HCT116 (cell line): Measurements from ENCODE around the gene FOXO3. TPM values are rescaled to one million over a fixed set of nuclear protein-coding genes. Genes with fewer than 3 reads are reported as not detected.

ENCODE experiments used
- ATAC-seq: fragments of 200-7000 bp; cut with Tn5 transposase; 2 replicates; pipeline ENCODE4 v1.9.1; 2020; ENCODE audit warnings: mild to moderate bottlenecking, moderate library complexity
- BruUV-seq: library from RNA; stranded (reverse); fragments of 400-500 nt; replicated peaks from 2 replicates; lab custom pipeline; 2021; lab: Mats Ljungman, UMichigan
- CTCF ChIA-PET: fragments of 300-600 bp; sonication (Branson Sonifier 250); formaldehyde crosslinking; loops from one replicate; lab custom pipeline; 2021; ENCODE audit warnings: antibody characterized with exemption; lab: Charles Lee
- POLR2A ChIA-PET: fragments of 300-600, 350-600 bp; sonication (Branson Sonifier 250); formaldehyde crosslinking; loops from one replicate; lab custom pipeline; 2021; ENCODE audit warnings: antibody characterized with exemption; lab: Charles Lee
- RAD21 ChIA-PET, 2 experiments: fragments of 300-600 bp; sonication (Branson Sonifier 250); formaldehyde crosslinking; loops; one replicate each; lab custom pipeline; 2023; ENCODE audit warnings: low total read pairs in 2 of 2; ENCODE audit not compliant: uncharacterized antibody in 2 of 2, unreplicated experiment in 2 of 2, low non-redundant PET in 1 of 2; lab: Charles Lee
- DNase-seq: peaks from one replicate; pipeline ENCODE4 v3.0.0-alpha.2; 2010; ENCODE audit warnings: low read depth, low spot score
- H2AFZ ChIP-seq: fragments of 200-600 bp; shearing (Covaris generic), sonication (generic); 2 replicates; pipeline ENCODE4 v1.6.1; 2017; ENCODE audit warnings: low read depth, mixed run types, mixed read lengths, antibody characterized with exemption, low read length; ENCODE audit not compliant: poor library complexity, severe bottlenecking
- H3K27ac ChIP-seq: 2 replicates; pipeline ENCODE4 v1.5.1; 2012; ENCODE audit warnings: low read depth, low read length
- H3K27me3 ChIP-seq: fragments of 200-600 bp; sonication (generic); 2 replicates; pipeline ENCODE4 v1.6.1; 2016; ENCODE audit warnings: mixed run types, low read length, mixed read lengths; ENCODE audit not compliant: insufficient read depth
- H3K36me3 ChIP-seq, 2 experiments: fragments of 200-500 bp in 1 of 2; fragments of 200-600 bp in 1 of 2; sonication (Bioruptor generic) in 1 of 2; sonication (generic) in 1 of 2; 2 replicates each; pipeline versions ENCODE4 v1.5.1 to v1.6.1; 2014 to 2016; ENCODE audit warnings: low read length in 2 of 2, inconsistent platforms in 1 of 2, mixed read lengths in 1 of 2, mixed run types in 1 of 2; ENCODE audit not compliant: insufficient read depth in 2 of 2, control insufficient read depth in 1 of 2
- H3K4me1 ChIP-seq, 2 experiments: fragments of 200-600 bp in 1 of 2; sonication (generic) in 1 of 2; 2 replicates each; pipeline versions ENCODE4 v1.5.1 to v1.6.1; 2012 to 2017; ENCODE audit warnings: low read length in 2 of 2, inconsistent platforms in 1 of 2, mild to moderate bottlenecking in 1 of 2, mixed read lengths in 1 of 2, mixed run types in 1 of 2, moderate library complexity in 1 of 2; ENCODE audit not compliant: insufficient read depth in 2 of 2, control insufficient read depth in 1 of 2
- H3K4me2 ChIP-seq: fragments of 200-600 bp; sonication (generic); 2 replicates; pipeline ENCODE4 v1.6.1; 2017; ENCODE audit warnings: mixed run types, low read length, mixed read lengths
- H3K4me3 ChIP-seq, 2 experiments: fragments of 200-600 bp in 1 of 2; sonication (generic) in 1 of 2; replicated peaks in 1 of 2; 2 replicates each; pipeline ENCODE4 v1.5.1; 2011 to 2016; ENCODE audit warnings: low read length in 2 of 2, control low read depth in 1 of 2, low read depth in 1 of 2, mild to moderate bottlenecking in 1 of 2, mixed read lengths in 1 of 2, mixed run types in 1 of 2
- H3K79me2 ChIP-seq: fragments of 200-600 bp; sonication (generic); 2 replicates; pipeline ENCODE4 v1.6.1; 2017; ENCODE audit warnings: mild to moderate bottlenecking, mixed run types, low read length, moderate library complexity, mixed read lengths; ENCODE audit not compliant: insufficient read depth
- H3K9ac ChIP-seq: fragments of 200-600 bp; sonication (generic); 2 replicates; pipeline ENCODE4 v1.6.1; 2016; ENCODE audit warnings: low read length, mixed read lengths
- H3K9me2 ChIP-seq: fragments of 200-600 bp; sonication (generic), shearing (Covaris generic); 2 replicates; pipeline ENCODE4 v1.6.1; 2017; ENCODE audit warnings: mixed run types, mild to moderate bottlenecking, moderate library complexity; ENCODE audit not compliant: insufficient read depth
- H3K9me3 ChIP-seq, 2 experiments: fragments of 200-500 bp in 1 of 2; fragments of 200-600 bp in 1 of 2; sonication (Bioruptor generic) in 1 of 2; sonication (generic) in 1 of 2; 2 replicates each; pipeline ENCODE4 v1.6.1; 2014 to 2017; ENCODE audit warnings: low read length in 2 of 2, mixed read lengths in 2 of 2, inconsistent platforms in 1 of 2, low read depth in 1 of 2, mild to moderate bottlenecking in 1 of 2, mixed run types in 1 of 2, moderate library complexity in 1 of 2; ENCODE audit not compliant: control insufficient read depth in 1 of 2, insufficient read depth in 1 of 2
- H4K20me1 ChIP-seq: fragments of 200-600 bp; sonication (generic), shearing (Covaris generic); 2 replicates; pipeline ENCODE4 v1.6.1; 2017; ENCODE audit warnings: mixed run types, mild to moderate bottlenecking, moderate library complexity; ENCODE audit not compliant: insufficient read depth
- ATF3 ChIP-seq: IDR thresholded peaks from 2 replicates; pipeline ENCODE4 v1.6.1; 2012
- CBX3 ChIP-seq: IDR thresholded peaks from 2 replicates; pipeline ENCODE4 v1.6.1; 2012; ENCODE audit warnings: low read depth
- CEBPB ChIP-seq: IDR thresholded peaks from 2 replicates; pipeline ENCODE4 v1.6.1; 2012; ENCODE audit warnings: low read depth
- EGR1 ChIP-seq: IDR thresholded peaks from 2 replicates; pipeline ENCODE4 v1.6.1; 2012; ENCODE audit warnings: low read depth
- EZH2 ChIP-seq: fragments of 200-600 bp; sonication (generic); IDR thresholded peaks from 2 replicates; pipeline ENCODE4 v1.6.1; 2017; ENCODE audit warnings: antibody characterized with exemption, mixed run types
- EZH2phosphoT487 ChIP-seq: fragments of 200-600 bp; IDR thresholded peaks from 2 replicates; pipeline ENCODE4 v1.6.1; 2018; ENCODE audit warnings: antibody characterized with exemption, borderline replicate concordance
- FOSL1 ChIP-seq: IDR thresholded peaks from 2 replicates; pipeline ENCODE4 v1.6.1; 2012; ENCODE audit warnings: low read depth
- JUND ChIP-seq: IDR thresholded peaks from 2 replicates; pipeline ENCODE4 v1.6.1; 2012
- POLR2AphosphoS5 ChIP-seq: IDR thresholded peaks from 2 replicates; pipeline ENCODE4 v1.6.1; 2011; ENCODE audit warnings: mild to moderate bottlenecking, low read depth, low read length, moderate library complexity
- RAD21 ChIP-seq: IDR thresholded peaks from 2 replicates; pipeline ENCODE4 v1.6.1; 2012; ENCODE audit warnings: low read depth, mild to moderate bottlenecking
- REST ChIP-seq: IDR thresholded peaks from 2 replicates; pipeline ENCODE4 v1.6.1; 2012; ENCODE audit warnings: low read depth
- SRF ChIP-seq: IDR thresholded peaks from 2 replicates; pipeline ENCODE4 v1.6.1; 2012; ENCODE audit warnings: low read depth
- TCF7L2 ChIP-seq: IDR thresholded peaks from 2 replicates; pipeline ENCODE4 v1.7.0; 2011; ENCODE audit warnings: borderline replicate concordance, inconsistent platforms; ENCODE audit not compliant: insufficient read depth, insufficient read length; ENCODE audit errors: extremely low read depth
- YY1 ChIP-seq: IDR thresholded peaks from 2 replicates; pipeline ENCODE4 v1.6.1; 2011; ENCODE audit warnings: low read length, low read depth, moderate library complexity, mild to moderate bottlenecking; ENCODE audit not compliant: insufficient replicate concordance; ENCODE audit errors: extremely low read depth
- ZFX ChIP-seq: fragments of 450-650 bp; IDR thresholded peaks from 2 replicates; pipeline ENCODE4 v1.6.1; 2017
- ZNF274 ChIP-seq: fragments of 200-500 bp; sonication (Bioruptor generic); IDR thresholded peaks from 2 replicates; pipeline ENCODE4 v1.6.1; 2014; ENCODE audit warnings: mild to moderate bottlenecking, low read depth, low read length, inconsistent platforms
- intact Hi-C: fragments of 100-400 bp; cut with micrococcal nuclease; formaldehyde crosslinking; loops from 2 replicates; pipeline ENCODE4 v1.10.0; 2022
- total RNA-seq: library from RNA; stranded (reverse); gene quantifications from one replicate; pipeline ENCODE4 v1.2.1, GENCODE V29; 2021; ENCODE audit not compliant: unreplicated experiment
- TF ChIP-seq, protein P1 (sequence below), 3 experiments: fragments of 200-600 bp in 1 of 3; sonication (generic) in 1 of 3; IDR thresholded peaks in 2 of 3; conservative IDR thresholded peaks in 1 of 3; 2 replicates each; pipeline ENCODE4 v1.5.1; 2012 to 2017; ENCODE audit warnings: low read depth in 2 of 3, low read length in 2 of 3, antibody characterized with exemption in 1 of 3, borderline replicate concordance in 1 of 3, control low read depth in 1 of 3, mild to moderate bottlenecking in 1 of 3, mixed read lengths in 1 of 3, mixed run types in 1 of 3, moderate library complexity in 1 of 3; ENCODE audit not compliant: insufficient read depth in 1 of 3
- TF ChIP-seq, protein P2 (sequence below): IDR thresholded peaks from 2 replicates; pipeline ENCODE4 v1.6.1; 2012

Gene FOXO3
- total RNA-seq, 1 experiment from 2014 or later: 40.0 TPM

DNA sequence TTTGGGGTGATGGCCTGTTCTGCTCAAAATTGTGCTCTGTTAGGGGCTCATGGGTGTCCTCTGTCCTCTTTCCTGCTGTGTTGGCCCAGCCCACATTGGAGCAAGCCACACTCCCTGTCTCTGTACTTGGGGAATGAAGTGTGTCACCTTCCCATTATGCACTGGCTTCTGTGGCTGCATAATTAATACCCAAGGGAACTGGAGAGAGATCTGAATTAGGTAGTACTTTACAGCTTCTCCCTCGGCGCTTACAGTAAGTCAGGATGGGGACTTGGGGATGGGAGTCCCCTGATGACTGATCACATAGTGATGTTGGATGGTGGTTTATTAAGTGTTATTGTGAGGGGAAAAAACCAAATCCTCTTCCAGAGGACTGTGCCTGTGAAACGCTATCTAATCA lies 116.6 kb downstream of the FOXO3 start:
- intact Hi-C loops: no loop called here
- CTCF ChIA-PET: no interaction called here
- POLR2A ChIA-PET: no interaction called here
- TF ChIP-seq YY1 (no peak), CBX3 (no peak), ZNF274 (no peak), SRF (no peak), EZH2phosphoT487 (no peak), RAD21 (no peak), REST (no peak), EZH2 (no peak), JUND (no peak), ZFX (no peak), TCF7L2 (no peak), FOSL1 (no peak), CEBPB (no peak), POLR2AphosphoS5 (no peak), ATF3 (no peak), EGR1 (no peak)
- TF ChIP-seq, protein P1, sequence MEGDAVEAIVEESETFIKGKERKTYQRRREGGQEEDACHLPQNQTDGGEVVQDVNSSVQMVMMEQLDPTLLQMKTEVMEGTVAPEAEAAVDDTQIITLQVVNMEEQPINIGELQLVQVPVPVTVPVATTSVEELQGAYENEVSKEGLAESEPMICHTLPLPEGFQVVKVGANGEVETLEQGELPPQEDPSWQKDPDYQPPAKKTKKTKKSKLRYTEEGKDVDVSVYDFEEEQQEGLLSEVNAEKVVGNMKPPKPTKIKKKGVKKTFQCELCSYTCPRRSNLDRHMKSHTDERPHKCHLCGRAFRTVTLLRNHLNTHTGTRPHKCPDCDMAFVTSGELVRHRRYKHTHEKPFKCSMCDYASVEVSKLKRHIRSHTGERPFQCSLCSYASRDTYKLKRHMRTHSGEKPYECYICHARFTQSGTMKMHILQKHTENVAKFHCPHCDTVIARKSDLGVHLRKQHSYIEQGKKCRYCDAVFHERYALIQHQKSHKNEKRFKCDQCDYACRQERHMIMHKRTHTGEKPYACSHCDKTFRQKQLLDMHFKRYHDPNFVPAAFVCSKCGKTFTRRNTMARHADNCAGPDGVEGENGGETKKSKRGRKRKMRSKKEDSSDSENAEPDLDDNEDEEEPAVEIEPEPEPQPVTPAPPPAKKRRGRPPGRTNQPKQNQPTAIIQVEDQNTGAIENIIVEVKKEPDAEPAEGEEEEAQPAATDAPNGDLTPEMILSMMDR (IDR thresholded peaks at IDR 0.05 in 2 of 3, conservative IDR thresholded peaks at IDR 0.05 in 1 of 3; ENCODE audit: borderline replicate concordance in 1 of 3, insufficient read depth in 1 of 3, low read depth in 2 of 3, low read length in 2 of 3): no peak
- TF ChIP-seq, protein P2, sequence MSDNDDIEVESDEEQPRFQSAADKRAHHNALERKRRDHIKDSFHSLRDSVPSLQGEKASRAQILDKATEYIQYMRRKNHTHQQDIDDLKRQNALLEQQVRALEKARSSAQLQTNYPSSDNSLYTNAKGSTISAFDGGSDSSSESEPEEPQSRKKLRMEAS: no peak
- TF ChIP-seq, all 23 proteins: peak for 0
- Histone ChIP-seq H3K4me3 (no peak overlapping the region), H3K4me2 (no peak overlapping the region), H3K9ac (no peak overlapping the region), H4K20me1 (peaks cover 4% of the 10 kb centered on the region; the same call in 1 of the 2 replicates), H3K9me3 (no peaks in the 10 kb centered on the region), H3K9me2 (no peaks in the 10 kb centered on the region), H3K27ac (no peak overlapping the region), H3K4me1 (peaks cover 10 to 37% of the 10 kb centered on the region in 2 experiments), H3K27me3 (no peaks in the 10 kb centered on the region), H3K79me2 (peaks cover 61% of the 10 kb centered on the region), H2AFZ (no peak overlapping the region), H3K36me3 (no peaks in the 10 kb centered on the region)
- DNase-seq (no peak), ATAC-seq (no peak)
- RAD21 ChIA-PET: no interaction called here
- no TSS peak for BruUV-seq
